Osteoblast (primary cell): ENCODE results near the gene TLR9. TPM values are rescaled to one million over a fixed set of nuclear protein-coding genes. Genes with fewer than 3 reads are reported as not detected.

Experiments used
- DNase-seq: peaks from one replicate; pipeline ENCODE4 v3.0.0; 2011; ENCODE audit warnings: low spot score, mixed read lengths; ENCODE audit not compliant: insufficient read length; ENCODE audit errors: missing footprints
- H2AFZ ChIP-seq: 2 replicates; pipeline ENCODE4 v1.6.0; 2011; ENCODE audit warnings: mild to moderate bottlenecking, low read length
- H3K27ac ChIP-seq: 2 replicates; pipeline ENCODE4 v1.5.1; 2011; ENCODE audit warnings: mild to moderate bottlenecking, low read depth, low read length, moderate library complexity
- H3K27me3 ChIP-seq: 2 replicates; pipeline ENCODE4 v1.6.0; 2012; ENCODE audit warnings: mild to moderate bottlenecking, control low read depth, inconsistent platforms, low read length, moderate library complexity; ENCODE audit not compliant: insufficient read depth
- H3K36me3 ChIP-seq: 2 replicates; pipeline ENCODE4 v1.5.1; 2011; ENCODE audit warnings: mild to moderate bottlenecking, low read length, control low read depth, moderate library complexity; ENCODE audit not compliant: insufficient read depth
- H3K4me1 ChIP-seq: 2 replicates; pipeline ENCODE4 v1.5.1; 2011; ENCODE audit warnings: mild to moderate bottlenecking, low read length, control low read depth, moderate library complexity; ENCODE audit not compliant: insufficient read depth
- H3K4me2 ChIP-seq: 2 replicates; pipeline ENCODE4 v1.6.0; 2011; ENCODE audit warnings: mild to moderate bottlenecking, low read length; ENCODE audit not compliant: insufficient read depth
- H3K4me3 ChIP-seq: fragments of 200-600 bp; sonication (generic); 3 replicates; pipeline ENCODE4 v1.5.1; 2012; ENCODE audit warnings: mild to moderate bottlenecking, low read length, inconsistent platforms; ENCODE audit not compliant: insufficient read depth
- H3K79me2 ChIP-seq: 2 replicates; pipeline ENCODE4 v1.6.0; 2012; ENCODE audit warnings: mild to moderate bottlenecking, low read length, control low read depth, inconsistent platforms; ENCODE audit not compliant: insufficient read depth
- H3K9me3 ChIP-seq: 2 replicates; pipeline ENCODE4 v1.5.1; 2011; ENCODE audit warnings: low read depth, low read length, control low read depth
- H4K20me1 ChIP-seq: 2 replicates; pipeline ENCODE4 v1.6.0; 2012; ENCODE audit warnings: mild to moderate bottlenecking, low read length, control low read depth; ENCODE audit not compliant: insufficient read depth
- total RNA-seq: library from RNA; depleted of rRNA; stranded (reverse); fragments of >200 nt; gene quantifications from 2 replicates; pipeline ENCODE4 v1.2.3, GENCODE V29; 2012
- TF ChIP-seq, protein P1 (sequence below): IDR thresholded peaks from 2 replicates; pipeline ENCODE4 v1.5.1; 2011; ENCODE audit warnings: mild to moderate bottlenecking, low read depth, low read length, moderate library complexity; ENCODE audit errors: extremely low read depth

Gene TLR9
- total RNA-seq, 1 donor = not detected

DNA sequence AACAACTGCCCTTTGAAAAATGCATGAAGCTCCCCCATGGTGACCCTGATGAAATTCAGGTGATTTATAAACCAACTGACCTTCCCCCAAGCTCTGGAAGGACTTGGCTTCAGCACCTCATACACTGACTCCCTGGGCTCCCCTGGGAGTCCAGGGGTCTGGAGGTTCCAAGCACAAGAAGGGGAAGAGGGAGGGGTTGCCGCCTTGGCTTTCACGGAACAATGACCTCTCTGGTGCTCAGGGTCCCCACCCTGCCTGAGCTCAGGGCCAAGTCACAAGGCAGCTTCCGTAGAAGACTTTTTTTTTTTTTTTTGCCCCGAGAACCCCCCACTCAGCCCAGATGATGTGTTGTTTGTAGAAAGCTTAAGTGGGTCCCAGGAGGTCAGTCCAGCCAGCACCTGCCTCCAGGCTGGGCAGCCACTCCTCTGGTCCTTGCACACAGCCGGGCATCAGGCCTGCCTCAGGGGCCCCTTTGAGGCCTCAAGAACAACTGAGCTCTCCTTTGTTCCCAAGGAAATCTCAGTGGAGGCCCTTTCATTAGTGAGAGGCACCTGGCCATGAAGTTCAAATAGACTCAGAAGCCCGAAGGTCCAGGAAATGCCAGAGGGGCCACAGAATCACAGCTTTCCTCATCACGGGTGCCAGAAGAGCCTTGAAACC, 41.5 kb downstream of the TLR9 start:
- TF ChIP-seq, protein P1, sequence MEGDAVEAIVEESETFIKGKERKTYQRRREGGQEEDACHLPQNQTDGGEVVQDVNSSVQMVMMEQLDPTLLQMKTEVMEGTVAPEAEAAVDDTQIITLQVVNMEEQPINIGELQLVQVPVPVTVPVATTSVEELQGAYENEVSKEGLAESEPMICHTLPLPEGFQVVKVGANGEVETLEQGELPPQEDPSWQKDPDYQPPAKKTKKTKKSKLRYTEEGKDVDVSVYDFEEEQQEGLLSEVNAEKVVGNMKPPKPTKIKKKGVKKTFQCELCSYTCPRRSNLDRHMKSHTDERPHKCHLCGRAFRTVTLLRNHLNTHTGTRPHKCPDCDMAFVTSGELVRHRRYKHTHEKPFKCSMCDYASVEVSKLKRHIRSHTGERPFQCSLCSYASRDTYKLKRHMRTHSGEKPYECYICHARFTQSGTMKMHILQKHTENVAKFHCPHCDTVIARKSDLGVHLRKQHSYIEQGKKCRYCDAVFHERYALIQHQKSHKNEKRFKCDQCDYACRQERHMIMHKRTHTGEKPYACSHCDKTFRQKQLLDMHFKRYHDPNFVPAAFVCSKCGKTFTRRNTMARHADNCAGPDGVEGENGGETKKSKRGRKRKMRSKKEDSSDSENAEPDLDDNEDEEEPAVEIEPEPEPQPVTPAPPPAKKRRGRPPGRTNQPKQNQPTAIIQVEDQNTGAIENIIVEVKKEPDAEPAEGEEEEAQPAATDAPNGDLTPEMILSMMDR = no peak
- Histone ChIP-seq H3K4me3 (no peak overlapping the region), H3K9me3 (no peaks in the 10 kb centered on the region), H3K27me3 (no peaks in the 10 kb centered on the region), H4K20me1 (no peaks in the 10 kb centered on the region), H2AFZ (no peak overlapping the region), H3K27ac (no peak overlapping the region), H3K4me1 (peaks cover 3% of the 10 kb centered on the region), H3K79me2 (no peaks in the 10 kb centered on the region), H3K4me2 (no peak overlapping the region), H3K36me3 (no peaks in the 10 kb centered on the region)
- no peak for DNase-seq

DNA sequence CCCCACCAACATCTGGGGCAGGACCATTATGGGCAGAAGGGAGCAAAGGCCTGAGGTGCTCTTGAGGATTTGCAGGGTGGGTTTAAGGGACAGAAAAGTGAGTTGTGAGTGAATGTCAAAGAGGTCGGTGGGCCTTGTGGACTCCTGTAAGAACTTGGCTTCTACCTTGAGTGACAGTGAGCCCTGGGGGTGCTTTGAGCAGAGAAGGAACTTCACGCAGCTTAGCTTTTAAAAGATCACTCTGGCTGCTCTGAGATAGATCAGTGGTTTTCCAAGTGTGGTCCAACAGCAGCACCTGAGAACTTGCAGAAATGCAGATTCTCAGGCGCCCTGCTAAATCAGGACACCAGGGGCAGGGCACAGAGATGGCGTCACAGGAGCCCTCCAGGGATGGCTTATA, 42.8 kb downstream of the TLR9 start:
- H3K4me3 ChIP-seq = no peak overlapping the region
- H3K9me3 ChIP-seq = no peaks in the 10 kb centered on the region
- H2AFZ ChIP-seq = no peak overlapping the region
- no peaks in the 10 kb centered on the region for H4K20me1 ChIP-seq
- DNase-seq = no peak
- TF ChIP-seq, protein P1 = no peak
- H3K4me2 ChIP-seq = no peak overlapping the region
- no peak overlapping the region for H3K27ac ChIP-seq
- H3K36me3 ChIP-seq = no peaks in the 10 kb centered on the region
- no peaks in the 10 kb centered on the region for H3K27me3 ChIP-seq
- peaks cover 3% of the 10 kb centered on the region for H3K4me1 ChIP-seq
- no peaks in the 10 kb centered on the region for H3K79me2 ChIP-seq

DNA sequence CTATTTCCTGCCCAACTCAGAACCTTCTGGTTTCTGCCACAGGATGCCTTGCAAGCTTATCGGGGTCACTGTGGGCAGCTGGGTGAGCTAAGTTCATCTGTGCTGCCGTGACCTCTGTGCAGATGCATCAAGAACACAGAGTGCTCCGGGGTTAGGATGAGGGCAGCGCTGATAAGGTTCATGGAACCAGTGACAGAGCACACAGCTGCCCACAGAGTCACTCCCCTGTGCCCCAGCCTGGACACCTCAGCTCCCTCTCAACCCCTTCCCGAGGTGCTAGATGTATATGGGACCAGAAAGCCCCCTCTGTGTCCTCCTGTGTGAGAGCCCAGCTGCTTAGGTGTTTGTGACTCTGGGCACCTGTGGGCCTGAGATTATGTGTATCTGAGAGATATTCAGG, 43.2 kb downstream of the TLR9 start:
- Histone ChIP-seq H4K20me1 (no peaks in the 10 kb centered on the region), H3K4me2 (no peak overlapping the region), H2AFZ (no peak overlapping the region), H3K27me3 (no peaks in the 10 kb centered on the region), H3K27ac (no peak overlapping the region), H3K79me2 (no peaks in the 10 kb centered on the region), H3K36me3 (no peaks in the 10 kb centered on the region), H3K4me1 (peaks cover 3% of the 10 kb centered on the region), H3K9me3 (no peaks in the 10 kb centered on the region), H3K4me3 (no peak overlapping the region)
- DNase-seq = no peak
- TF ChIP-seq, protein P1 = no peak

DNA sequence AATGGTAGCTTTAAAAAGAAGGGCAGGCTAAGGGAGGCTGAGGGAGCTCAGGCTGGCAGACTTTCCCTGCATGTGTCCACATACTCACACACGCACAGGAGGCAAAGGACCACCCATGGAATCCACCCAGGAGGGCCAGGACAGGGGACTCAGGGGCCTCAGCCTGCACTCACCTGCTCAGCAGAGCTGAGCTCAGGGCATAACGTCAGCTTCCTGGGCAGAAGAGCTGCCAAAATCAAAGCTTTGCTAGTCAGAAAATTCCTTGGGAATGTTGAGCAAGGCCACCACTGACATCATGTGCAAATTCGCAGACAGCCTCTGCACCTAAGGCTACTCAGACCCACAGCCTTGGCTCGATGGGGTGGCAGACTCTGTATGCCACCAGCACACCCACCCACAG, 43.9 kb downstream of the TLR9 start:
- Histone ChIP-seq H3K79me2 (no peaks in the 10 kb centered on the region), H3K27ac (no peak overlapping the region), H3K4me3 (no peak overlapping the region), H2AFZ (no peak overlapping the region), H3K36me3 (no peaks in the 10 kb centered on the region), H3K9me3 (no peaks in the 10 kb centered on the region), H3K4me2 (no peak overlapping the region), H3K27me3 (no peaks in the 10 kb centered on the region), H4K20me1 (no peaks in the 10 kb centered on the region), H3K4me1 (peaks cover 3% of the 10 kb centered on the region)
- TF ChIP-seq, protein P1 = no peak
- peak; percentile 95 for DNase-seq
